HK-2 (cell line): Measurements from ENCODE around the gene TYRP1.
"Not testable (repeated sequence)": the region's sequence is repeated elsewhere in the genome, so short reads cannot be mapped to it uniquely, and the experiment has no call there.

Source experiments
- DNase-seq: peaks from one replicate; pipeline ENCODE4 v3.0.0-alpha.2; 2018; ENCODE audit not compliant: unreplicated experiment

The TYRP1 gene, protein sequence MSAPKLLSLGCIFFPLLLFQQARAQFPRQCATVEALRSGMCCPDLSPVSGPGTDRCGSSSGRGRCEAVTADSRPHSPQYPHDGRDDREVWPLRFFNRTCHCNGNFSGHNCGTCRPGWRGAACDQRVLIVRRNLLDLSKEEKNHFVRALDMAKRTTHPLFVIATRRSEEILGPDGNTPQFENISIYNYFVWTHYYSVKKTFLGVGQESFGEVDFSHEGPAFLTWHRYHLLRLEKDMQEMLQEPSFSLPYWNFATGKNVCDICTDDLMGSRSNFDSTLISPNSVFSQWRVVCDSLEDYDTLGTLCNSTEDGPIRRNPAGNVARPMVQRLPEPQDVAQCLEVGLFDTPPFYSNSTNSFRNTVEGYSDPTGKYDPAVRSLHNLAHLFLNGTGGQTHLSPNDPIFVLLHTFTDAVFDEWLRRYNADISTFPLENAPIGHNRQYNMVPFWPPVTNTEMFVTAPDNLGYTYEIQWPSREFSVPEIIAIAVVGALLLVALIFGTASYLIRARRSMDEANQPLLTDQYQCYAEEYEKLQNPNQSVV

DNA sequence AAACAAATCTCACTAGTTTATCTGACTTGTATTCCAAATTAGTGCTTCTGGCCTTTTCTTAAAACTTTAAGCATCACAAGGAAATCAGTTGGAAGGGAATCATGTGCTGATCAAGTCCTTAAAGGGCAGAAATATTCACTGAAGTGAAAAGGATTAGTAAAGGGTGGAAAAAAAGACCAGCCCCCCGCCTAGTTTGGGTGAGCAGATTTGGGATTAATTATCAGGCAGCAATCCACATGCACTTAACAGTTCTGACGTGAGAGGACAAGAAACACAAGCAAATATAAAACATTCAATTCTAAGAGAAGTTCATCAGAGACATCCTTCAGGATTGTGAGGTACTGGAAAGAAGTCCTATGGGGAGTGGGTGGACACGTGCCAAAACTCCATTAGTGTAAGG, at the start of gene TYRP1:
TSS of gene TYRP1 (plus strand) at position 245 of the 400 bp plus-strand sequence. CDS start 612 bp downstream, outside the sequence.
- DNase-seq = no peak

DNA sequence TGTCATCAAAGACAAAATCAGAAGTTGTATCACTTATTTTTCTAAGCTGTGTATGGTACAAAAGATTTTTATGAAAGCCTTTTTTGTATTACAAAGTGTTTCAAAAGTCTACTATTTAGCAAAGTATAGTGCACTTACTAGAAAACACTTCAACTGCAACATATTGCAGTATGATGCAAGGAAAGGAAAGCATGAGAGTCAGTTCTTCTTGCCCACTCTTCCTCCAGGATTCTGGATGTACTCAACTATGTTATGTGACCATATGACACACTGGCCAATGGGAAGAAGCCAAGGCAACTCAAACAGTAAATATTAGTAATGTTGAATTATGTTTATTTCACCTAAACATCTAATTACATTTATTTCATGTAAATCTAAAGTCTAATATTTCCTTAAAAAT, 49.5 kb upstream of the TYRP1 start:
- DNase-seq = no peak

GRCh38 chr9:12648925-12649324, 44.3 kb upstream of the TYRP1 start:
- no peak for DNase-seq

DNA sequence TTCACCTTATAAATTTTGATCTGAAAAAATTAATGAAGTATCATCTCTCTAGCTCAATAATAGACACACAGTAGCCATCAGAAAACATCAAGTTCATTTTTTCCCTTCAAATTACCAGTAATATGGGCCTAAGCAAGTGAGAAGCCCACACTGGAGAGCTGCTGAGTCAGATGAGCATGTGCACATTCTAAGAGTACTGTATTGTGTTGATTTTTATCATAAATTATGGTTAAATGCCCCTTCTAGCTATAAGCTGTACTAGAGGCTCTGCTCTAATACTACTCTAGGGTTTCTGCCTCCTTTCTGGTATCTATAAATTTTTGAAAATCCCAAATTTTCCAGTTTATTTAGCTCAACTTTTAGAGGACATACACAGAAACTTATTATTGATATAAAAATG, 42.1 kb upstream of the TYRP1 start:
- no peak for DNase-seq

DNA sequence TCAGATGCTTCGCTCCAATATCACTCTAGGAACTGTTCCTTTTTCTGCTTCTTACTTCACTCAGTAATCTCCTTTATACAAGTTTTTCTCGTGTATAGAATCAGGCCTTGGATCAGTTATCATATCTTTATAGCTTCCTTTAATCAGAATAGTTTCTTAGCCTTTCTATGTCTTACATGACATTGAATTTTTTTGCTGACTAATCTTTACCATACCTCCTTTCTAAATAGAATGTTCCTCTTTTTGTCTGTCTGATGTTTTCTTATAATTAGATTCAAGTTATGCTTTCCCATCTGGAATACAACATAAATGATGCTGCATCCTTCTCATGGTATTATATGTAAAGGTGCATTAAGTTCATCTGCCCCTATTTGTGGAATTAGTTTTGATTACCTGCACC, 40.2 kb upstream of the TYRP1 start:
- no peak for DNase-seq

GRCh38 chr9:12656803-12657202, 36.4 kb upstream of the TYRP1 start:
- DNase-seq = no peak

DNA sequence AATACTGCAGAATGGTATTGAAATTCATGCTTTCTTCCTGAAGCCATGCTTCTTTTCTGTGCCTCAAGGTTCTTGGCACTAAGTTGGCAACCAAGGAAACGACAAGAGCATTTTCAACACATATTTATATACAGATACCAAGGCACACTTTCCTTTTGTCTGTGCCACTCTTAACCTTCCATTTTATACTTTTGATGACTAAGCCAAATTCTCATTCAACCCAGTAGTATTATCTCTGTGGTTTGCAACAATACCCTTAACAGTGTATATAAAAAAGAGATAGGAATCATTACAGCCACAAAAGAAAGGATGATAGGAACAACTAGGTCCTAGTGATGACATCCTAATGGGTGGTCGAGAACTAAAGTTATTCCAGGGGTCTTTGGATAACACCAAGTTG, 36.0 kb upstream of the TYRP1 start:
- no peak for DNase-seq

GRCh38 chr9:12657998-12658397, 35.2 kb upstream of the TYRP1 start:
- no peak for DNase-seq

GRCh38 chr9:12658531-12659209, 34.5 kb upstream of the TYRP1 start:
- no peak for DNase-seq

GRCh38 chr9:12659220-12659619, 34.0 kb upstream of the TYRP1 start:
- DNase-seq = no peak

DNA sequence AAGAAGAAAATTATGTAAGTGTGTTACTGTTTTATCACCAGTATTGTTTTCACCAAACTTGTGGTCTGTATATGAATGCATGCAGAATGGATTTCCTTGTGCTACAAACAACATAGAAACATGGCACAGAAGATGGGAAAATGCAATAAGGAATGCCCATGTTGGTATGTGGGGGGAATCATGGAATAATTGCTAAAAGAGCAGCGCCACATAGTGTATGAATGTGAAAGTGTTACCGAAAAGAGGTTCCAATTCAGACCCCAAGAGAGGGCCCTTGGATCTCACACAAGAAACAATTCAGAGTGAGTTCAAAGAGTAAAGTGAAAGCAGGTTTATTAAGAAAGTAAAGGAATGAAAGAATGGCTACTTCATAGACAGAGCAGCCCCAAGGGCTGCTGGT, 26.4 kb upstream of the TYRP1 start:
- no peak for DNase-seq

DNA sequence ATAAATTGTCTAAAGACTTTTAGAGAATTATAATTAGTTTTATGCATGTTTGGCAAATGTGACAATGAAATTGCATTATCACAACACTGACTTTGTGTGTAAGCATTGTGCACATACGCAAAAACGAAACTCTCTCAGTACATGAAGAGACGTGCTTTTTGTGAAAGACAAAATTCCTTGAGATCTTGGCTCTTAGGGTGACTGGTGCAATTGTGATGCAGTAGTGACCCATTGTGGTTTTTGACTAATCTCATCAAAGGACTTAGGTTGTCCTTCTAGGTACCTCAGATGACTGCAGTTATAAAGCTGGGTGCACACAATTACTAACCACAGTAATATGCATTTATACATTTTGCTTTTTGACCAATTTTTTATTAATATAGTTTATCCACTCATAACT, 25.3 kb upstream of the TYRP1 start:
- DNase-seq = no peak

DNA sequence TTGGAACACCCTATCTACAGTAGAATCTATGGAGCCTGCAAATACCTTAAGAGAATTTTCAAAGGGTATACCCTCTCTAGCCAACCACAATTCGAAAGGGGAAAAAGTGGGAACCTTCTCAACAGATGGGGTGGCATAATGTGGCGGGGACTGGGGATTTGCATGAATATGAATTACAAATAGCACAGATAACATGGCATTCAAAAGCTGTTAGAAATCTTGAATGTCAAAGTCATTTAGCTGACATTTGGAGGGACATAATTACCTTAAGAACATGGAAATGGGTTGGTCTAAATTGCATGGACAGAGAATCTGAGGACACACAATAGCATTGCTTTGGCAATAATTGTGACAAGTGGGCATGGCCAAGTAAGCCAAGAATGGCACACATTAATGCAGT, 23.2 kb upstream of the TYRP1 start:
- no peak for DNase-seq

- DNase-seq = no peak
These were observed 18.2 kb upstream of the TYRP1 start for GRCh38 chr9:12674961-12675360.

DNA sequence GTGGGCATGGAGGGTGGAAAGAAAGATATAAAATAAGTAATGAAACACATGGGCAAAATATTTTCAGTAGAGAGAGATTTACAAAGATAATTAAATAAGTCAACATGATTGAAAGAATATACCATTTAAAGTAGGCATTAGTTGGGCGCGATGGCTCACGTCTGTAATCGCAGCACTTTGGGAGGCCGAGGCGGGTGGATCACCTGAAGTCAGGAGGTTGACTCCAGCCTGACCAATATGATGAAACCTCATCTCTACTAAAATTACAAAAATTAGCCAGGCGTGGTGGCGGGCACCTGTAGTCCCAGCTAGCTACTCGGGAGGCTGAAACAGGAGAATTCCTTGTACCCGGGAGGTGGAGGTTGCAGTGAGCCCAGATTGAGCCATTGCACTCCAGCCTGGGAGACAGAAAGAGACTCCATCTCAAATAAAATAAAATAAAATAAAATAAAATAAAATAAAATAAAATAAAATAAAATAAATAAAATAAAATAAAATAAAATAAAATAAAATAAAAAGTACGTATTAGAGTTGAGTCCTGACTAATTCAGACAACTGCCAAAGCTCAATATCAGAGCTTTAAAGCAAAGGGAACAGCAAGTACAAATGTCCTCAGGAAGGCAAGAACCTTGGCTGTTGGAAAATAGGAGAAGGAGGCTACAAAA, 15.6 kb upstream of the TYRP1 start:
- DNase-seq = not testable (repeated sequence)

- DNase-seq = no peak
These were observed 12.8 kb upstream of the TYRP1 start for GRCh38 chr9:12680341-12680740.

DNA sequence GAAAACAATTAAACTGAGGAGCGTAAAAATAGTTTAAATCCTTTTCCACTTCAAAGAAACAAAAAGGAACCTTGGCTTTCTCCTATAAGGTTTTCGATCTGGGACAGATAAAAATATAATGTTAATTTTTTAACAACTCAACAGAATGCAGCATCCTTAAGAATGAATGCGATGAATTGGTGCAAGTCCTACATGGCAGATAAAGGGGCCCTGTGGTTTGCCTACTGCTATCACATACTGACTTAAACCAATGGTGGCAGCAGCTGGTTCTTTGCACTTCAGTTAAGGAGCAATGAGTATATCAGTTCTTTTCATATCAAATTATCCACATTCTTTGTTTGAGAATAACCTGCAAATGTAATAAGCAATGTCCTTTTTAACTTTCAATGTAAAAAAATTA, 12.4 kb upstream of the TYRP1 start:
- DNase-seq = no peak

- DNase-seq = no peak
These were observed 11.6 kb upstream of the TYRP1 start for GRCh38 chr9:12681620-12682019.

DNA sequence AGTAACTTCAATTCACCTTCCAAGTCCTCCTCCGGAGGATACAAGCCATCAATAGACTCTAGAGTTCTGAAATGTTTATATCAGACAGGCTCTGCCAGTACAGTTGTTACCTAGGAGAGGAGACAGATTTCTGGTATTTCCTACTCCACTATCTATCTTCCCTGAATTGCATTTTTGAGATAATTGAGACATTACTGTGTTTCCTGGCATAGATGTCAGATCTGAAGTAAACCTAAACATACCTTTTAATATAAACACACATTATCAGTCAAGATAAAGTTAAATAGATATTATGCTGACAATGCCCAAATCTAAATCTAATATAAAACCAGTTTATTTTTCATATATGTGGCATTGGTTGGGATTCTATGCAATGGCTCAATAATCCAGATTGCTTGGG, 8.2 kb upstream of the TYRP1 start:
- DNase-seq = no peak

DNA sequence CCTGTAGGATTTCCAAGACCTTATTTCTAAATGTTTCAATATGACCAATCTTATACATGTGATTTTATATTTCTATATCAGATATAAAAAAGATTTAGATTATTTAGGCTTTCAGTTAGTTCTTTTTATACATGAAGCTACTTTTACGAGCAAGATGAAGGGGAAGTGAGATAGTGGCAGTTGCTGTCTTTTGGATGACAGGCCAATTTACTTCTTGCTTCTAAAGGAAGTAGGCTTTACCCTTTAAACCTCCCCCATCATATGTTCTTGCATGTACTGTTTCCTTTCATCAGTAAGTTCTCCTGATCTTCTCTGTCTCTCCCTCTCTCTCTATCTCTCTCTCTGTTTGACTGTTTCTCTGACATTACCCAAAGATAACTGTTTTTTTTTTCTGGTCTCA, 4.0 kb upstream of the TYRP1 start:
- DNase-seq = no peak

DNA sequence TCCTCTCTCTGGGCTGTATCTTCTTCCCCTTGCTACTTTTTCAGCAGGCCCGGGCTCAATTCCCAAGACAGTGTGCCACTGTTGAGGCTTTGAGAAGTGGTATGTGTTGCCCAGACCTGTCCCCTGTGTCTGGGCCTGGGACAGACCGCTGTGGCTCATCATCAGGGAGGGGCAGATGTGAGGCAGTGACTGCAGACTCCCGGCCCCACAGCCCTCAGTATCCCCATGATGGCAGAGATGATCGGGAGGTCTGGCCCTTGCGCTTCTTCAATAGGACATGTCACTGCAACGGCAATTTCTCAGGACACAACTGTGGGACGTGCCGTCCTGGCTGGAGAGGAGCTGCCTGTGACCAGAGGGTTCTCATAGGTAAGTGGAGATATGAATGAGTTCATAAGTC, 828 bp downstream of the TYRP1 start:
- DNase-seq = no peak

DNA sequence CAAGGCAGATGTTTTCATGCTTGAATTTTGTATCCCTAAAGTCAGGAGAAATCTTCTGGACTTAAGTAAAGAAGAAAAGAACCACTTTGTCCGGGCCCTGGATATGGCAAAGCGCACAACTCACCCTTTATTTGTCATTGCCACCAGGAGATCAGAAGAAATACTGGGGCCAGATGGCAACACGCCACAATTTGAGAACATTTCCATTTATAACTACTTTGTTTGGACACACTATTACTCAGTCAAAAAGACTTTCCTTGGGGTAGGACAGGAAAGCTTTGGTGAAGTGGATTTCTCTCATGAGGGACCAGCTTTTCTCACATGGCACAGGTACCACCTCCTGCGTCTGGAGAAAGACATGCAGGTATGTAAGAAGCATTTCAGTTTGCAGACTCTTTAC, 2.3 kb downstream of the TYRP1 start:
- DNase-seq = no peak
